ENCODE measurements around the gene BRS3.

- TF ChIP-seq EZH2phosphoT487 (IDR thresholded peaks at IDR 0.05; ENCODE audit: borderline replicate concordance, low read length) = no peak
- no peak for TF ChIP-seq CTCF (conservative IDR thresholded peaks at IDR 0.05; ENCODE audit: low read depth, low read length)
These were observed 34.0 kb upstream of the BRS3 start for GRCh38 chrX:136453771-136454170.

Measured in PC-3 (cell line).